ENCODE data around the gene BEAN1.
"Not testable (repeated sequence)": the region's sequence is repeated elsewhere in the genome, so short reads cannot be mapped to it uniquely, and the experiment has no call there.

BEAN1 gene

GRCh38 chr16:66459878-66460277 lies 32.8 kb downstream of the BEAN1 start:
- Histone ChIP-seq H3K36me3 (ENCODE audit: control insufficient read depth, insufficient read depth, low read length) (no peaks in the 10 kb centered on the region), H3K27ac (ENCODE audit: low read depth, low read length) (no peak overlapping the region), H3K4me1 (ENCODE audit: control insufficient read depth, insufficient read depth, low read length) (no peaks in the 10 kb centered on the region), H3K27me3 (ENCODE audit: control insufficient read depth, insufficient read depth, low read length) (no peaks in the 10 kb centered on the region), H3K9ac (ENCODE audit: low read length) (no peak overlapping the region), H3K4me3 (ENCODE audit: low read length) (no peak overlapping the region)

GRCh38 chr16:66460703-66461102 lies 33.6 kb downstream of the BEAN1 start:
- H3K27me3 ChIP-seq (ENCODE audit: control insufficient read depth, insufficient read depth, low read length), result no peaks in the 10 kb centered on the region
- H3K4me3 ChIP-seq (ENCODE audit: low read length), result no peak overlapping the region
- H3K4me1 ChIP-seq (ENCODE audit: control insufficient read depth, insufficient read depth, low read length), result no peaks in the 10 kb centered on the region
- H3K9ac ChIP-seq (ENCODE audit: low read length), result no peak overlapping the region
- H3K27ac ChIP-seq (ENCODE audit: low read depth, low read length), result no peak overlapping the region
- no peaks in the 10 kb centered on the region for H3K36me3 ChIP-seq (ENCODE audit: control insufficient read depth, insufficient read depth, low read length)

DNA sequence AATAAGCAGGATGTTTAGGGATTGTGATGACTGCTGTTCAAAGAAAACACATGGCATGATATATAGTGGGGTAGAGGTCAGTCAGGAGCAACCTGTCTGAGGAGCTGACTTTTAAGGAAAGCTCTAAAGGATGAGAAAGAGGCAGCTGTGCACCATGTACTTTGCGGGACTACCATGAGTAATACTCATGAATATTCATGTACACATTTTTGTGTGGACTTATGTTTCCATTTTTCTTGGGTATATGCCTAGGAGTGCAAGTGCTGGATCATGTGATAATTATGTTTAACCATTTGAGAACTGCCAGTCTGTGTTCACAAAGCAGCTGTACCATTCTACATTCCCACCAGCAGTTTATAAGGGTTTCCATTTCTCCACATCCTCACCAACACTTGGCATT lies 35.8 kb downstream of the BEAN1 start:
- Histone ChIP-seq H3K9ac (ENCODE audit: low read length) (no peak overlapping the region), H3K36me3 (ENCODE audit: control insufficient read depth, insufficient read depth, low read length) (no peaks in the 10 kb centered on the region), H3K27ac (ENCODE audit: low read depth, low read length) (no peak overlapping the region), H3K4me1 (ENCODE audit: control insufficient read depth, insufficient read depth, low read length) (no peaks in the 10 kb centered on the region), H3K27me3 (ENCODE audit: control insufficient read depth, insufficient read depth, low read length) (no peaks in the 10 kb centered on the region), H3K4me3 (ENCODE audit: low read length) (no peak overlapping the region)

DNA sequence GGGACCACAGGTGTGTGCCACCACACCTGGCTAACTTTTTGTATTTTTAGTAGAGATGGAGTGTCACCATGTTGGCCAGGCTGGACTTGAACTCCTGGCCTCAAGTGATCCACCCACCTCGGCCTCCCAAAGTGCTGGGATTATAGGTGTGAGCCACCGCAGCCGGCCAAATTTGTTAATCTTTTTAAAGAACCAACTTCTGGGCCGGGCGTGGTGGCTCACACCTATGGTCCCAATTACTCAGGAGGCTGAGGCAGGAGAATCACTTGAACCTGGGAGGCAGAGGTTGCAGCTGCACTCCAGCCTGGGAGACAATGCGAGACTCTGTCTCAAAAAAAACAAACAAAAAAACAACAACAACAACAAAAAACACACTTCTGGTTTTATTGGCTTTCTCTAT lies 38.9 kb downstream of the BEAN1 start:
- not testable (repeated sequence) for H3K4me1 ChIP-seq (ENCODE audit: control insufficient read depth, insufficient read depth, low read length); H3K4me3 ChIP-seq (ENCODE audit: low read length); H3K9ac ChIP-seq (ENCODE audit: low read length); H3K27ac ChIP-seq (ENCODE audit: low read depth, low read length); H3K27me3 ChIP-seq (ENCODE audit: control insufficient read depth, insufficient read depth, low read length); H3K36me3 ChIP-seq (ENCODE audit: control insufficient read depth, insufficient read depth, low read length)

DNA sequence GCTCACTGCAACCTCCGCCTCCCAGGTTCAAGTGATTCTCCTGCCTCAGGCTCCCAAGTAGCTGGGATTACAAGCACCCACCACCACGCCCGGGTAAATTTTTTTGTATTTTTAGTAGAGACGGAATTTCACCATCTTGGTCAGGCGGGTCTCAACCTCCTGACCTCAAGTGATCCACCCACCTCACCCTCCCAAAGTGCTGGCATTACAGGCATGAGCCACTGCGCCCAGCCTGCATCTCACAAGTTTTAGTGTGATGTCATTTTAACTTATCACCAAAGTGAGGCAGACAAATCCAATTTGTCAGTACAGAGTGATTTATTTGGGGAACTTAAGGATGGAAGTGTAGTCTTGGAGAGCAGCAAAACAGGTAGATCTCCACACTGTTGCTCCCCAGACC lies 39.5 kb downstream of the BEAN1 start:
- H3K36me3 ChIP-seq (ENCODE audit: control insufficient read depth, insufficient read depth, low read length); H3K9ac ChIP-seq (ENCODE audit: low read length); H3K27me3 ChIP-seq (ENCODE audit: control insufficient read depth, insufficient read depth, low read length); H3K4me1 ChIP-seq (ENCODE audit: control insufficient read depth, insufficient read depth, low read length); H3K27ac ChIP-seq (ENCODE audit: low read depth, low read length); H3K4me3 ChIP-seq (ENCODE audit: low read length): not testable (repeated sequence)

DNA sequence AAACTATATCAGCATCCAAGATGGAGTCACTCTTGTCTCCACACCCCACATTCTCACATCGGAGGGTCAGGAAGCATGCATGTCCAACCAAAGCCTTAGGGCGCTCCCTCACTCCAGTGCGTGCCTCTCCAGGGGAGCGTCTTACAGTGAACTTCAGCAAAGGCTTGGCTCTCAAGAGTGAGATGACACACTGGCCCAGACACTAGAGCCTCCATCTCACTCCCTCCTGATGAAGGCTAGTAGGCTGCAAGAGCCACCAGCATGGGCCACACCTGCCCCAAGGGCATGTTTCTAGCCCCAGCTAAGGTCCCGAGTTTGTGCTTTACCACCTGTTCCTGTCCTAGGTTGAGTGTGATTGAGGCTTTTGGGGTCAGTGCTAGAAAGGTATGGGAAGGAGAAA lies 40.5 kb downstream of the BEAN1 start:
- no peaks in the 10 kb centered on the region for H3K36me3 ChIP-seq (ENCODE audit: control insufficient read depth, insufficient read depth, low read length)
- H3K27ac ChIP-seq (ENCODE audit: low read depth, low read length), result no peak overlapping the region
- H3K4me3 ChIP-seq (ENCODE audit: low read length), result no peak overlapping the region
- peaks cover 4% of the 10 kb centered on the region for H3K27me3 ChIP-seq (ENCODE audit: control insufficient read depth, insufficient read depth, low read length)
- H3K4me1 ChIP-seq (ENCODE audit: control insufficient read depth, insufficient read depth, low read length), result no peaks in the 10 kb centered on the region
- H3K9ac ChIP-seq (ENCODE audit: low read length), result no peak overlapping the region

GRCh38 chr16:66468321-66468965 lies 41.3 kb downstream of the BEAN1 start:
- no peaks in the 10 kb centered on the region for H3K36me3 ChIP-seq (ENCODE audit: control insufficient read depth, insufficient read depth, low read length)
- no peaks in the 10 kb centered on the region for H3K4me1 ChIP-seq (ENCODE audit: control insufficient read depth, insufficient read depth, low read length)
- H3K27me3 ChIP-seq (ENCODE audit: control insufficient read depth, insufficient read depth, low read length), result peaks cover 4% of the 10 kb centered on the region
- no peak overlapping the region for H3K9ac ChIP-seq (ENCODE audit: low read length)
- no peak overlapping the region for H3K4me3 ChIP-seq (ENCODE audit: low read length)
- H3K27ac ChIP-seq (ENCODE audit: low read depth, low read length), result no peak overlapping the region

DNA sequence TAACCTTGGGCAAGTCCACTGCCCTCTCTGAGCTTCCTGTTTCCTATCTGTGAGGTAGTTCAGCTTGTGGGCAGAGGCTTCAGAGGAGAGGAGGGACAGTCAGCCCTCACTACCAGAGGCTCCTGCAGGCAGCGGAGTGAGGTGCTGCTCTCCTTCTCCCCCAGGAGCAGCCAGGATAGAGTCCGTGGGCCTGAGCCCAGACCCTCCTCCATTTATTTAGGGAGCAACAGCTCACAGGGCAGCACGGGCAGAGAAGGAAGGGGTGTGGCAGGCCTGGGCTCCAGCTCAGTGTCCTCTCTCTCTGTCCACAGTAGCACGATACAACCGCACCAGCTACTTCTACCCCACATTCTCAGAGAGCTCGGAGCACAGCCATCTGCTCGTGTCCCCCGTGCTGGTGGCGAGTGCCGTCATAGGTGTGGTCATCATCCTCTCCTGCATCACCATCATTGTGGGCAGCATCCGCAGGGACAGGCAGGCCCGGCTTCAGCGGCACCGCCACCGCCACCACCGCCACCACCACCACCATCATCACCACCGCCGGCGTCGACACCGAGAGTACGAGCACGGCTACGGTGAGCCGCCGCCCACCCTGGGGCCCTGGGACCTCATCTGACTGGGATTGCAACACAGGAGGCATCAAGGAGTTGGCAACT lies 42.3 kb downstream of the BEAN1 start:
- H3K4me3 ChIP-seq (ENCODE audit: low read length), result no peak overlapping the region
- no peaks in the 10 kb centered on the region for H3K4me1 ChIP-seq (ENCODE audit: control insufficient read depth, insufficient read depth, low read length)
- peaks cover 4% of the 10 kb centered on the region for H3K27me3 ChIP-seq (ENCODE audit: control insufficient read depth, insufficient read depth, low read length)
- H3K9ac ChIP-seq (ENCODE audit: low read length), result no peak overlapping the region
- no peaks in the 10 kb centered on the region for H3K36me3 ChIP-seq (ENCODE audit: control insufficient read depth, insufficient read depth, low read length)
- H3K27ac ChIP-seq (ENCODE audit: low read depth, low read length), result no peak overlapping the region

GRCh38 chr16:66469947-66470546 lies 43.0 kb downstream of the BEAN1 start:
- no peak overlapping the region for H3K27ac ChIP-seq (ENCODE audit: low read depth, low read length)
- no peak overlapping the region for H3K4me3 ChIP-seq (ENCODE audit: low read length)
- H3K9ac ChIP-seq (ENCODE audit: low read length), result no peak overlapping the region
- no peaks in the 10 kb centered on the region for H3K4me1 ChIP-seq (ENCODE audit: control insufficient read depth, insufficient read depth, low read length)
- no peaks in the 10 kb centered on the region for H3K36me3 ChIP-seq (ENCODE audit: control insufficient read depth, insufficient read depth, low read length)
- peaks cover 4% of the 10 kb centered on the region for H3K27me3 ChIP-seq (ENCODE audit: control insufficient read depth, insufficient read depth, low read length)

DNA sequence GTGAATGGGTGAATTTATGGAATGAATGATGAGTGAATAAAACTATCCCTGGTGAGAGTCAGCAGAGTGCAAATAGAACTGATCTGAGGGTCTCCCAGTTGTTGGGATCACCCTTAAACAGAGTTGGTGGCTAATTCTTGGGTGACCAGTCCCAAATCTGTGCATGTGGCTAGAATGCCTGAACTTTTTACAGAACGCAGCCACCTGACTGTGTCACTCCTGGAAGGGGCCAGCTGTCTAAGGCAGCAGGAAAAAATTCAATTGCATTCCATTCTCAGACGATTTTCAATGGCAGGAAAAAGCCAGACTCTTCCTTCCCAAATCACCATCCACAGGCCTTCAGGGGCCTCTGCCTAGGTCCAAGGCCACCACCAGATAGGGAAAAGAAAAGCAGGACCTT lies 43.5 kb downstream of the BEAN1 start:
- Histone ChIP-seq H3K9ac (ENCODE audit: low read length) (no peak overlapping the region), H3K36me3 (ENCODE audit: control insufficient read depth, insufficient read depth, low read length) (no peaks in the 10 kb centered on the region), H3K27ac (ENCODE audit: low read depth, low read length) (no peak overlapping the region), H3K4me3 (ENCODE audit: low read length) (no peak overlapping the region), H3K4me1 (ENCODE audit: control insufficient read depth, insufficient read depth, low read length) (no peaks in the 10 kb centered on the region), H3K27me3 (ENCODE audit: control insufficient read depth, insufficient read depth, low read length) (peaks cover 4% of the 10 kb centered on the region)

GRCh38 chr16:66471264-66471663 lies 44.2 kb downstream of the BEAN1 start:
- no peak overlapping the region for H3K27ac ChIP-seq (ENCODE audit: low read depth, low read length)
- H3K9ac ChIP-seq (ENCODE audit: low read length), result no peak overlapping the region
- H3K4me3 ChIP-seq (ENCODE audit: low read length), result no peak overlapping the region
- H3K27me3 ChIP-seq (ENCODE audit: control insufficient read depth, insufficient read depth, low read length), result peaks cover 4% of the 10 kb centered on the region
- H3K36me3 ChIP-seq (ENCODE audit: control insufficient read depth, insufficient read depth, low read length), result no peaks in the 10 kb centered on the region
- H3K4me1 ChIP-seq (ENCODE audit: control insufficient read depth, insufficient read depth, low read length), result no peaks in the 10 kb centered on the region

DNA sequence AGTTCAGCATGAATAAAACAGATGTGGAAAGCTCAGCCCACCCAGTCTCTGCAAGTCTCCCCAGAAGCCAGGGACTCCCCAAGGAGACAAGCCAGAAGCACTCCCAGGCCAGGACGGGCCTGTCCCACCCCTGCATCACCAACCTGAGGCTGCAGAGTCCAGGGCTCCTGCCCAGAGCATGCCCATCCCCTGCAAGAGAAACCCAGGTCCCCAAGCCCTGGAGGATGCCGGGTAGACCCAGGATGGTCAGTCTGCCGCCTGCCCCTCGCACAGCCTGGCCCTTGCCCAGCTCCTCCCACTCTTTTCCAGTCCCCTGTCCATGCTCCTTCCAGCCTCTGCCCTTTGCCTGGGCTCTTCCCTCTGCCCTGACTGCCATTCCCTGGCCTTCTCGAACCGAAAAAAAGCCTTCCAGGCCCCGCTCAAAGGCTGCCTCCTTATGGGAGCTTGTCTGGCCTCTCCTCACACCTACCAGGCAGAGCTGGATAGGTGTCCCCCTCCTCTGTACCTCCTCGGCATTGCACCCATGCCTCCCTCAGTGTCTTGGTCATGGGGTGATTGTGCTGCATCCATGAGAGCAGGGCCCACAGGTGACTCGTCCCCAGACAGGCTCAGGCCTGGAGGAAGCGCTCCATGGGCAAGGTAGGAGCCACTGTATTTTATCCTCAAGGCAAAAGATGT lies 44.8 kb downstream of the BEAN1 start:
- no peak overlapping the region for H3K4me3 ChIP-seq (ENCODE audit: low read length)
- H3K27me3 ChIP-seq (ENCODE audit: control insufficient read depth, insufficient read depth, low read length), result peaks cover 4% of the 10 kb centered on the region
- no peaks in the 10 kb centered on the region for H3K4me1 ChIP-seq (ENCODE audit: control insufficient read depth, insufficient read depth, low read length)
- H3K27ac ChIP-seq (ENCODE audit: low read depth, low read length), result no peak overlapping the region
- H3K36me3 ChIP-seq (ENCODE audit: control insufficient read depth, insufficient read depth, low read length), result no peaks in the 10 kb centered on the region
- H3K9ac ChIP-seq (ENCODE audit: low read length), result no peak overlapping the region
